T-helper 2 cell treated with Interferon-gamma antibody and Interleukin-4, amounts not matched to agents 5 μg/mL and 100 μg/mL, for 36 hours (primary cell): ENCODE results near the gene PIGP.
"Not testable (repeated sequence)": the region's sequence is repeated elsewhere in the genome, so short reads cannot be mapped to it uniquely, and the experiment has no call there.

ENCODE experiments used
- DNase-seq: peaks from one replicate; pipeline ENCODE4 v3.0.0; 2021; ENCODE audit warnings: low spot score
- H3K27ac Mint-ChIP-seq: one replicate; pipeline ENCODE4 v1.8.0; 2021; ENCODE audit warnings: mild to moderate bottlenecking, mixed read lengths
- H3K27me3 Mint-ChIP-seq: one replicate; pipeline ENCODE4 v1.8.0; 2021; ENCODE audit warnings: low read depth, mixed read lengths
- H3K36me3 Mint-ChIP-seq: one replicate; pipeline ENCODE4 v1.8.0; 2021; ENCODE audit warnings: low read depth, mixed read lengths
- H3K4me1 Mint-ChIP-seq: one replicate; pipeline ENCODE4 v1.8.0; 2021; ENCODE audit warnings: low read depth, mixed read lengths
- H3K4me3 Mint-ChIP-seq: one replicate; pipeline ENCODE4 v1.8.0; 2022; ENCODE audit warnings: mild to moderate bottlenecking, moderate library complexity, mixed read lengths
- H3K9me3 Mint-ChIP-seq: one replicate; pipeline ENCODE4 v1.8.0; 2021; ENCODE audit warnings: mixed read lengths

PIGP gene

GRCh38 chr21:37071561-37072273 is 1.2 kb downstream of the PIGP start:
- no peak for DNase-seq
- H3K4me1 Mint-ChIP-seq = peaks cover 36% of the 10 kb centered on the region
- H3K27me3 Mint-ChIP-seq = no peaks in the 10 kb centered on the region
- peaks cover 25% of the 10 kb centered on the region for H3K36me3 Mint-ChIP-seq
- peak overlapping the region; percentile 79 for H3K4me3 Mint-ChIP-seq
- H3K9me3 Mint-ChIP-seq = no peaks in the 10 kb centered on the region
- H3K27ac Mint-ChIP-seq = peak overlapping the region; percentile 92

DNA sequence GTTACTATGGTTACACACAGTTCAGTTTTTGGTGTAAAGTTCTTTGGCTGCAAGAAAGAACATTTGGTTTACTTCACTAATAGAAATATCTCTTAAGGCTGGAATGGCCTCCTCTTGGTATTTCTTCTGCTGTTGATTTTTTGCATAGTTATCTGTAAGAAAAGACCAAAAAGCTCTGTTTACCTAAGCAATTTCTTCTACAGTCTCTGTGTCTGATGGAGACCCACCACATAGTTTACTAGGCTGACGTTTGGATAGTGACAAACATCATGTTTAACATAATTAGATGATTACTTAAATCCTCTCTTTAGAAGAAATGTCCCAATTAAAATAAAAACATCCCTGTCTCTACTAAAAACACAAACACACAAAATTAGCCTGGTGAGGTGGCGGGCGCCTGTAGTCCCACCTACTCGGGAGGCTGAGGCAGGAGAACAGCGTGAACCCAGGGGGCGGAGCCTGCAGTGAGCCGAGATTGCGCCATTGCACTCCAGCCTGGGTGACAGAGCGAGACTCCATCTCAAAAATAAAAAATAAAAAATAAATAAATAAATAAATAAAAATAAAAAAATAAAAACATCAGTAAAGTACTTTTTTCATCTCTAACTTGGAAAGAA is 7.2 kb downstream of the PIGP start:
- H3K4me1 Mint-ChIP-seq = peaks cover 10% of the 10 kb centered on the region
- no peak overlapping the region for H3K4me3 Mint-ChIP-seq
- peaks cover 18% of the 10 kb centered on the region for H3K36me3 Mint-ChIP-seq
- DNase-seq = no peak
- no peaks in the 10 kb centered on the region for H3K9me3 Mint-ChIP-seq
- no peaks in the 10 kb centered on the region for H3K27me3 Mint-ChIP-seq
- H3K27ac Mint-ChIP-seq = no peak overlapping the region

DNA sequence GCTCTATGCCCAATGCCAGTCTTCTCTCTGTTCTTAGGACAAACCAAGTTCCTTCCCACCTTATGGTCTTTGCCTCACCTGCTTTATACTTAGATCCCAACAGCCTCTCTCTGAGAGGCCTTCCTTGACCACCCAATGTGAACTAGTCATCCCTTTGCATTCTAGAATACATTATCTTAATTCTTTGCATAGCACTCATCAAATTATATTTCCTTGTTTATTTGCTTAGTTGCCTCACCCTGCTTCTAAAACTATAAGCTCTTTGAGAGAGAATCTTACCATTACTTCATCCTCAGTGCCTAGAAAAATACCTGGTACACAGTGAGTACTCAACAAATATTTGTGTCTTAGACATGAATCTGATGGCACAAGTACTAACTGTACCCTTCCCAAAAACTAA is 8.0 kb downstream of the PIGP start:
- no peaks in the 10 kb centered on the region for H3K27me3 Mint-ChIP-seq
- H3K36me3 Mint-ChIP-seq = peaks cover 12% of the 10 kb centered on the region
- H3K4me1 Mint-ChIP-seq = peaks cover 6% of the 10 kb centered on the region
- no peak overlapping the region for H3K27ac Mint-ChIP-seq
- DNase-seq = no peak
- H3K9me3 Mint-ChIP-seq = no peaks in the 10 kb centered on the region
- H3K4me3 Mint-ChIP-seq = no peak overlapping the region

- DNase-seq = no peak
- H3K9me3 Mint-ChIP-seq = no peaks in the 10 kb centered on the region
- H3K27ac Mint-ChIP-seq = no peak overlapping the region
- no peaks in the 10 kb centered on the region for H3K4me1 Mint-ChIP-seq
- no peak overlapping the region for H3K4me3 Mint-ChIP-seq
- H3K36me3 Mint-ChIP-seq = peaks cover 4% of the 10 kb centered on the region
- H3K27me3 Mint-ChIP-seq = no peaks in the 10 kb centered on the region
Observed at GRCh38 chr21:37063433-37063832, 9.4 kb downstream of the PIGP start.

DNA sequence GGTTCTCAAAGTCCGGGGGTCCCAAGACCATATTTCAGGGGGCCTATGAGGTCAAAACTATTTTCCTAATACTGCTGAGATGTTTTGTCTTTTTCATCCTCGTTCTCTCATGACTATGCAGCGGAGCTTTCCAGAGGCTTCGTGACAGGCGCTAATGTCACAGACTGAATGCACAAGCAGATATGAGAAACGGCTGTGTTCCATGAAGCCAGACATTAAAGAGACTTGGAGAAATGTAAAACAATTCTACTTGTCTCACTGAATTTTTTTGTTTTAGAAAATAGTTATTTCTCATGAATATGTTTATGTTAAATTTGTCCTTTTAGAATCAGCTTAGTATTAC is 10.3 kb downstream of the PIGP start:
- Mint-ChIP-seq H3K9me3 (no peaks in the 10 kb centered on the region), H3K4me1 (no peaks in the 10 kb centered on the region), H3K27ac (no peak overlapping the region), H3K4me3 (no peak overlapping the region), H3K27me3 (no peaks in the 10 kb centered on the region), H3K36me3 (peaks cover 2% of the 10 kb centered on the region)
- DNase-seq = no peak

GRCh38 chr21:37061926-37062592 is 10.8 kb downstream of the PIGP start:
- Mint-ChIP-seq H3K36me3 (no peaks in the 10 kb centered on the region), H3K27me3 (no peaks in the 10 kb centered on the region), H3K9me3 (no peaks in the 10 kb centered on the region), H3K4me1 (no peaks in the 10 kb centered on the region), H3K4me3 (no peak overlapping the region), H3K27ac (no peak overlapping the region)
- DNase-seq = no peak

DNA sequence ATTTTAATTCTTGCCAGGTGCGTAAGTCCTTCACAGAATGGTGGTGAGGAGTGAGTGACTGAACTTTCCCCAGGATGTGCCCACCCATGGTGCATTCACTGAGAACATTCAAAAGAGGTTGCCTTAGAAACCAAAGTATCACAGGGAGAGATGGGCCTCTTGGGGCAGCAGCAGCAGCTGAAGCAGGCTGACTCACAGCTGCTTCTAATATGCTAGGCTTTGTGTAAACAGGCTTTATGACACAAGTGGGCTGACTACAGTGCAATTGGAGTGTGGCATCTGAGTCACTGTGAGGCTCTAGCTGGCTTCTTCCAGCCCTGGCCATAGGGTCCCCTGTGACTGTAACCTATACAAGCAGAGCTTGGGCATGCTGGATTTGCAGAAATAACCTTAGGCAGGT is 12.6 kb downstream of the PIGP start:
- DNase-seq = peak; percentile 14
- Mint-ChIP-seq H3K4me1 (no peaks in the 10 kb centered on the region), H3K4me3 (no peak overlapping the region), H3K27ac (no peak overlapping the region), H3K36me3 (no peaks in the 10 kb centered on the region), H3K27me3 (peaks cover 4% of the 10 kb centered on the region), H3K9me3 (no peaks in the 10 kb centered on the region)

DNA sequence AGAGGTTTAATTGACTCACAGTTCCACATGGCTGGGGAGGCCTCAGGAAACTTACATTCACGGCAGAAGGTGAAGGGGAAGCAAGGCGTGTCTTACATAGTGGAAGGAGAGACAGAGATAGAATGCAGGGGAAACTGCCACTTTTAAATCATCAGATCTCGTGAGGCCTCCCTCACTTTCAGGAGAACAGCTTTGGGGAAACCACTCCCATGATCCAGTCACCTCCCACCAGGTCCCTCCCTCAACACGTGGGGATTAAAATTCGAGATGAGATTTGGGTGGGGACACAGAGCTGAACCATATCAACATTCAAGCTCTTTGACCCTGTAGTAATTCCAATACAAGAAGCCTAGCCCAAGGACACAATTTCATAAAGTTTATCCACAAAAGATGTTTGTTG is 13.7 kb downstream of the PIGP start:
- Mint-ChIP-seq H3K36me3 (no peaks in the 10 kb centered on the region), H3K27me3 (peaks cover 11% of the 10 kb centered on the region), H3K4me1 (no peaks in the 10 kb centered on the region), H3K9me3 (no peaks in the 10 kb centered on the region), H3K4me3 (no peak overlapping the region), H3K27ac (no peak overlapping the region)
- no peak for DNase-seq

DNA sequence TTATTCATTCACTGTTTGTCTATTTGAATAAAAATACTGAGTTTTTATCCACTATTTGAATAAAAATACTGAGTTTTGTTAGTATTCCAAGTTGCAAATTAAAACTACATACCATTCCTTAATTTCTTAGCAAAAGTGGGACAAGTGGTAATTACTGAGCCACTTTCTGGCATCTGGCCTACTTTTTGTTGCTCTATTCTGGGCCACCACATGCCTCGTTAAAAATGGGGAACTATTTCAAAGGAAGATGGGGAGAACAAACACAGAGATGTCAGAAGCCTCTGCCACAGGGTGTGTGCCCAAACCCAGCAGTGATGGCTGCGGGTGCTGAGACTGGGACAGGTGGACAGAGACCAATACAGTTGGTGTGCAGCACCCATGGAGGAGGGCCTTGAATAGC is 14.6 kb downstream of the PIGP start:
- H3K4me1 Mint-ChIP-seq = no peaks in the 10 kb centered on the region
- no peak overlapping the region for H3K4me3 Mint-ChIP-seq
- H3K36me3 Mint-ChIP-seq = no peaks in the 10 kb centered on the region
- no peaks in the 10 kb centered on the region for H3K9me3 Mint-ChIP-seq
- peaks cover 14% of the 10 kb centered on the region for H3K27me3 Mint-ChIP-seq
- no peak overlapping the region for H3K27ac Mint-ChIP-seq
- DNase-seq = no peak

GRCh38 chr21:37057614-37058013 is 15.3 kb downstream of the PIGP start:
- no peak overlapping the region for H3K27ac Mint-ChIP-seq
- H3K9me3 Mint-ChIP-seq = no peaks in the 10 kb centered on the region
- DNase-seq = no peak
- no peaks in the 10 kb centered on the region for H3K4me1 Mint-ChIP-seq
- H3K36me3 Mint-ChIP-seq = no peaks in the 10 kb centered on the region
- no peak overlapping the region for H3K4me3 Mint-ChIP-seq
- peaks cover 14% of the 10 kb centered on the region for H3K27me3 Mint-ChIP-seq

DNA sequence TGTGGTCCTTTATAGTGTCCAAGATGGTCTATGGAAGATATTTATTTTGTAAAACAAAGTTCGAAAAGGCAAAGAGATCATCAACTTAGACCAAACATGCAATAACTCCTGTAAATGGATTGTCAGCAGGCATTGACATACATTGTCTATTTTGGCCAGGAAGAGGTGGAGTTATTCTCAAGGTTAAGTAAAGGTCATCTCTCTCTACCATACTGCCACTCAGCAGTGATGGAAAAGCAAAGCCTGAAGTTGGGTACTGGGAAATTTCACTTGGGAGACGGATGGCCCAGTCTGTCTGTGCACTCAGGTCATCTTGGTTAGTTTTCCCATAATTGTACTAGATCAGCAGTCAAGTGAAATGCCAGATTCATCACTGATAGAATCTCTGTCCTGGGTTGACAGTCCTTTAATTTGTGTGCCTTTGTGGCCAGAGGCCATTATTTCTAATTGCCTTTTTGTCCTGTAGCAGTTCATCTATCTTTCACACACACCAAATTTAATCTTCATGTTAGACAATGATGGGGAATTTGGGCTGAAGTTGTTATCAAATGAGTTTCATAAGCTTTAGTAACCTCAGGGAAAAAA is 17.5 kb downstream of the PIGP start:
- no peaks in the 10 kb centered on the region for H3K4me1 Mint-ChIP-seq
- no peak overlapping the region for H3K27ac Mint-ChIP-seq
- no peaks in the 10 kb centered on the region for H3K9me3 Mint-ChIP-seq

GRCh38 chr21:37049741-37050140 is 23.1 kb downstream of the PIGP start:
- DNase-seq, H3K4me3 Mint-ChIP-seq, H3K27ac Mint-ChIP-seq, H3K36me3 Mint-ChIP-seq, H3K9me3 Mint-ChIP-seq: not testable (repeated sequence)
- peaks cover 10% of the 10 kb centered on the region for H3K4me1 Mint-ChIP-seq
- H3K27me3 Mint-ChIP-seq = peaks cover 29% of the 10 kb centered on the region

More for the DNA sequence above, 17.5 kb downstream of the PIGP start:
- no peak overlapping the region for H3K4me3 Mint-ChIP-seq
- no peak for DNase-seq
- H3K27me3 Mint-ChIP-seq = peaks cover 14% of the 10 kb centered on the region
- no peaks in the 10 kb centered on the region for H3K36me3 Mint-ChIP-seq

DNA sequence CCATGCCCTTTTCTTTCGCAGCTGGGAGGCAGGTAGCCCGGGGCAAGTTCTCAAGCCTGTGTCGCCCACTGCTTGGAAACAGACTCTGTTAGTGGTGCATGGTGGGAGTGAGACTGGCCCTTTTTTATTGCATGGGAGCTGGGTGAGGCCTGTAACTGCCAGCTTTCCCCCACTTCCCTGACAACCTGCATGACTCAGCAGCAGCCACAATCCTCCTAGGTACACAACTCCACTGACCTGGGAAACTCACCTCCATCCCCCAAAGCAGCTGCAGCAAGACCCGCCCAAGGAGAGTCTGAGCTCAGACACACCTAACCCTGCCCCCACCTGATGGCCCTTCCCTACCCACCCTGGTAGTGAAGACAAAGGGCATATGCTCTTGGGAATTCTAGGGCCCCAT is 25.8 kb downstream of the PIGP start:
- DNase-seq = no peak
- Mint-ChIP-seq H3K4me1 (peaks cover 13% of the 10 kb centered on the region), H3K36me3 (no peaks in the 10 kb centered on the region), H3K27ac (no peak overlapping the region), H3K4me3 (no peak overlapping the region), H3K27me3 (peaks cover 24% of the 10 kb centered on the region), H3K9me3 (no peaks in the 10 kb centered on the region)

DNA sequence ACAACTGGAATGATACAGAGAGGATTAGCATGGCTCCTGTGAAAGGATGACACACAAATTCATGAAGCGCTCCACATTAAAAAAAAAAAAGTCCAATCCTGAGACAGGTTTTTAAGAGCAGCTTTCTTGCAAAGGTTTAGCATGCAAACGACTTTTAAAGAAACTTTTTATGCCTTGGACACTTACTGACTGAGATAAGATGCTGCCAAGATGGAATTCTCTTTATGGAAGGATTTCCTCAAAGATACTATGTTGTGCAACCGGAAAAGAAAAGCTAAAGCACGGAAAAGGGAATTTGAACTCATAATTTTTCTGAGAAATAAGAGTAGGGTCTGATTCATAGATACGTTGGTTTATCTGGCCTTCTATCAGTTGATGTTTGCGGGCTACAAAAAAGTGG is 27.3 kb downstream of the PIGP start:
- H3K9me3 Mint-ChIP-seq = no peaks in the 10 kb centered on the region
- no peak overlapping the region for H3K4me3 Mint-ChIP-seq
- no peak overlapping the region for H3K27ac Mint-ChIP-seq
- no peak for DNase-seq
- H3K36me3 Mint-ChIP-seq = no peaks in the 10 kb centered on the region
- H3K4me1 Mint-ChIP-seq = peaks cover 13% of the 10 kb centered on the region
- H3K27me3 Mint-ChIP-seq = peaks cover 24% of the 10 kb centered on the region
